MM.1S (cell line): Measurements from ENCODE around the gene ASTN1.

Experiments used
- EZH2 ChIP-seq: fragments of 300-600 bp; sonication (generic); optimal IDR thresholded peaks from 2 replicates; pipeline ENCODE3; 2017; ENCODE audit warnings: low read depth, mild to moderate bottlenecking, antibody characterized with exemption, low read length, mixed read lengths
- TF ChIP-seq, protein P1 (sequence below): fragments of 300-600 bp; sonication (generic); IDR thresholded peaks from 2 replicates; pipeline ENCODE4 v1.5.1; 2016; ENCODE audit warnings: antibody characterized with exemption, low read length, mixed read lengths

DNA sequence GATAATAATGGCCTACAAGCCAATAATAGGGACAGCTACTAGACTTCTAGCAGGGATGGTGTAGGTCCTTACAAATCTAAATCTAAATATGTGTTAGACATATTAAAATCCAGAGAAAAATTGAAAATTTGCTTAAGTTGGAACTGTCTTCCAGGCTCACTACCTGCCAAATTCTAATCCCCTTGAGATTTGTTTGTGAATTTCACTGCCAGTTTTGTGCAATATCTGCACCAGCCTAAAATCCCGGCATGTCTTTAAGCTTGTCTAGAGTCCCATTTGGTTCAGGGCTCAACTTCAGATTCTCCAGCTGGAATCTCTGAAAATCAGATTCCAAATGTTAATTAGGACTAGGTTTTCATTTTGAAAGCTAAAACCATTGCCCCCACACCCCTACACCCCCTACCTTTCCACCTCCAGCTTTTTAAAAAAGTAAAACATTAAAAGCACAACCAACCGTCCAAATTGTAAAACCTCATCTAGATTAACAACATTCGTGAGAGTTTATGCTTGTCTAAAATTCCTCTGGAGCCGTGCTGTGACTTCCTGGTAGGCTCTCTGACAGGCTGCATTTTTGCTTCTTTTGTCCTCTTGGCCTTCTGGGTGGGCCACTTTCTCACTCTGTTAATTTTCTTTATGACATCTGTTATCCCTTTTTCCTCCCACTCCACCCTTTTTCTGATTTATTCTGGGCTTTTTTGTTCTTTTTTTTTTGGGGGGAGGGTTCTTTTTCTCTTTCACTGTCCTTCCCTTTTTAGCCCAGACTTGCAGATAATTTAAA is 352.8 kb downstream of the ASTN1 start:
- TF ChIP-seq, protein P1, sequence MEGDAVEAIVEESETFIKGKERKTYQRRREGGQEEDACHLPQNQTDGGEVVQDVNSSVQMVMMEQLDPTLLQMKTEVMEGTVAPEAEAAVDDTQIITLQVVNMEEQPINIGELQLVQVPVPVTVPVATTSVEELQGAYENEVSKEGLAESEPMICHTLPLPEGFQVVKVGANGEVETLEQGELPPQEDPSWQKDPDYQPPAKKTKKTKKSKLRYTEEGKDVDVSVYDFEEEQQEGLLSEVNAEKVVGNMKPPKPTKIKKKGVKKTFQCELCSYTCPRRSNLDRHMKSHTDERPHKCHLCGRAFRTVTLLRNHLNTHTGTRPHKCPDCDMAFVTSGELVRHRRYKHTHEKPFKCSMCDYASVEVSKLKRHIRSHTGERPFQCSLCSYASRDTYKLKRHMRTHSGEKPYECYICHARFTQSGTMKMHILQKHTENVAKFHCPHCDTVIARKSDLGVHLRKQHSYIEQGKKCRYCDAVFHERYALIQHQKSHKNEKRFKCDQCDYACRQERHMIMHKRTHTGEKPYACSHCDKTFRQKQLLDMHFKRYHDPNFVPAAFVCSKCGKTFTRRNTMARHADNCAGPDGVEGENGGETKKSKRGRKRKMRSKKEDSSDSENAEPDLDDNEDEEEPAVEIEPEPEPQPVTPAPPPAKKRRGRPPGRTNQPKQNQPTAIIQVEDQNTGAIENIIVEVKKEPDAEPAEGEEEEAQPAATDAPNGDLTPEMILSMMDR: no peak
- TF ChIP-seq EZH2: no peak
